Mesenchymal stem cell (in vitro differentiated cells and primary cell): ENCODE measurements around the gene FAM50B.

ENCODE experiments used
- DNase-seq: peaks from one replicate; pipeline ENCODE4 v3.0.0-alpha.2; 2013
- H2AFZ ChIP-seq: one replicate; pipeline ENCODE4 v1.6.1; 2013; ENCODE audit warnings: low read depth, mild to moderate bottlenecking, control low read depth, inconsistent platforms, low read length, moderate library complexity
- H2AK5ac ChIP-seq: 2 replicates; pipeline ENCODE4 v1.6.1; 2013; ENCODE audit warnings: low read length, moderate library complexity, mild to moderate bottlenecking, inconsistent platforms; ENCODE audit not compliant: severe bottlenecking
- H2BK120ac ChIP-seq: one replicate; pipeline ENCODE4 v1.6.1; 2013; ENCODE audit warnings: low read depth, mild to moderate bottlenecking, inconsistent platforms, low read length, moderate library complexity
- H2BK12ac ChIP-seq, 2 experiments: one replicate each; pipeline ENCODE4 v1.6.1; 2013; ENCODE audit warnings: inconsistent platforms in 2 of 2, low read length in 2 of 2, mild to moderate bottlenecking in 2 of 2, moderate library complexity in 2 of 2, control low read depth in 1 of 2
- H2BK15ac ChIP-seq: one replicate; pipeline ENCODE4 v1.6.1; 2013; ENCODE audit warnings: mild to moderate bottlenecking, low read depth, inconsistent platforms; ENCODE audit not compliant: poor library complexity, severe bottlenecking
- H2BK5ac ChIP-seq: 2 replicates; pipeline ENCODE4 v1.6.1; 2013; ENCODE audit warnings: low read depth, mild to moderate bottlenecking, low read length, control low read depth, inconsistent platforms; ENCODE audit not compliant: poor library complexity, severe bottlenecking
- H3K14ac ChIP-seq, 2 experiments: one replicate each; pipeline ENCODE4 v1.6.1; 2013; ENCODE audit warnings: inconsistent platforms in 2 of 2, low read length in 2 of 2, control low read depth in 1 of 2, mild to moderate bottlenecking in 1 of 2, moderate library complexity in 1 of 2
- H3K18ac ChIP-seq, 2 experiments: one replicate each; pipeline ENCODE4 v1.6.1; 2013; ENCODE audit warnings: inconsistent platforms in 2 of 2, low read length in 2 of 2, control low read depth in 1 of 2, low read depth in 1 of 2, mild to moderate bottlenecking in 1 of 2
- H3K23ac ChIP-seq, 2 experiments: one replicate each; pipeline ENCODE4 v1.6.1; 2013; ENCODE audit warnings: inconsistent platforms in 2 of 2, low read length in 2 of 2, mild to moderate bottlenecking in 2 of 2, moderate library complexity in 2 of 2, control low read depth in 1 of 2
- H3K27ac ChIP-seq: 2 replicates; pipeline ENCODE4 v1.5.1; 2013; ENCODE audit warnings: mild to moderate bottlenecking, moderate library complexity, low read length, control low read depth, inconsistent platforms; ENCODE audit not compliant: poor library complexity, severe bottlenecking
- H3K27me3 ChIP-seq, 2 experiments: 2 replicates each; pipeline versions ENCODE4 v1.6.1 to v1.7.0; 2013; ENCODE audit warnings: low read length in 2 of 2, mild to moderate bottlenecking in 2 of 2, moderate library complexity in 2 of 2, control low read depth in 1 of 2, inconsistent platforms in 1 of 2; ENCODE audit not compliant: control insufficient read depth in 1 of 2, insufficient read depth in 1 of 2
- H3K36me3 ChIP-seq, 2 experiments: 2 replicates each; pipeline versions ENCODE4 v1.6.1 to v1.7.0; 2013; ENCODE audit warnings: low read length in 2 of 2, control low read depth in 1 of 2, inconsistent platforms in 1 of 2, low read depth in 1 of 2, mild to moderate bottlenecking in 1 of 2; ENCODE audit not compliant: insufficient read depth in 2 of 2, control insufficient read depth in 1 of 2
- H3K4ac ChIP-seq, 2 experiments: one replicate each; pipeline ENCODE4 v1.6.1; 2013; ENCODE audit warnings: inconsistent platforms in 2 of 2, low read length in 2 of 2, mild to moderate bottlenecking in 2 of 2, moderate library complexity in 2 of 2, control low read depth in 1 of 2, low read depth in 1 of 2
- H3K4me1 ChIP-seq: 2 replicates; pipeline ENCODE4 v1.6.1; 2013; ENCODE audit warnings: low read depth, low read length, control low read depth; ENCODE audit not compliant: control insufficient read depth, insufficient read depth
- H3K4me2 ChIP-seq: 2 replicates; pipeline ENCODE4 v1.6.1; 2013; ENCODE audit warnings: low read length, mild to moderate bottlenecking, inconsistent platforms; ENCODE audit not compliant: poor library complexity, severe bottlenecking
- H3K4me3 ChIP-seq, 2 experiments: 2 replicates each; pipeline versions ENCODE4 v1.5.1 to v1.7.0; 2013; ENCODE audit warnings: low read length in 2 of 2, mild to moderate bottlenecking in 2 of 2, control low read depth in 1 of 2, low read depth in 1 of 2; ENCODE audit not compliant: insufficient read depth in 1 of 2
- H3K79me1 ChIP-seq: replicated peaks from 2 replicates; pipeline ENCODE4 v1.6.1; 2013; ENCODE audit warnings: mild to moderate bottlenecking, control low read depth, low read length, inconsistent platforms; ENCODE audit not compliant: poor library complexity, severe bottlenecking
- H3K9ac ChIP-seq: 2 replicates; pipeline ENCODE4 v1.7.0; 2013; ENCODE audit warnings: mild to moderate bottlenecking, low read length, moderate library complexity
- H3K9me3 ChIP-seq: 2 replicates; pipeline ENCODE4 v1.7.0; 2013; ENCODE audit warnings: mild to moderate bottlenecking, low read length; ENCODE audit not compliant: control insufficient read depth
- H4K8ac ChIP-seq: one replicate; pipeline ENCODE4 v1.6.1; 2013; ENCODE audit warnings: inconsistent platforms, mild to moderate bottlenecking, low read length, moderate library complexity
- H4K91ac ChIP-seq: one replicate; pipeline ENCODE4 v1.6.1; 2013; ENCODE audit warnings: mild to moderate bottlenecking, low read length, inconsistent platforms
- WGBS: methylation state at CpG from one replicate; pipeline ENCODE4 v1.1.7; 2013; ENCODE audit warnings: mixed read lengths; 5-methylcytosine and 5-hydroxymethylcytosine counted together

The FAM50B gene

DNA sequence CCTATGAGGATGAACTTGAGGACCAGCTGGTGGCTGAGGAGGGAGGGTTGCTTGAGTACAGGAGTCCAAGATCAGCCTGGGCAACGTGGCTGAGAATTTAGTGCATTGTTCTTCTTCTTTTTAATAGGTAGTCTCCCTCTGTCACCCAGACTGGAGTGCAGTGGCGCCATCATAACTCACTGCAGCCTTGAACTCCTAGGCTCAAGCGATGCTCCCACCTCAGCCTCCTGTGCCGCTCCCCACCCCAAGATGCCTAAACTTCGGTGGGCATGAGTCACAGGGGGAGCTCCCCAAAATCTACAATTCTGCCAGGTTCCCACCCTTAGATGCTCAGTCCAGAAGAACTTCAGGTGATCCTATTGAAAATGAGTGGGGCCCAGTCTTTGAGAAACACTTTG, 21.4 kb downstream of the FAM50B start:
- no peak overlapping the region for H2AK5ac ChIP-seq
- H3K4me1 ChIP-seq, result peaks cover 7% of the 10 kb centered on the region
- H3K14ac ChIP-seq, result no peak overlapping the region
- no peak overlapping the region for H3K9ac ChIP-seq
- H3K18ac ChIP-seq, result no peak overlapping the region
- no peak overlapping the region for H2AFZ ChIP-seq
- no peaks in the 10 kb centered on the region for H3K36me3 ChIP-seq
- no peak for DNase-seq
- H3K27me3 ChIP-seq, result no peaks in the 10 kb centered on the region
- no peak overlapping the region for H2BK120ac ChIP-seq
- no peak overlapping the region for H2BK12ac ChIP-seq
- H3K4me2 ChIP-seq, result no peak overlapping the region
- H3K79me1 ChIP-seq, result no peaks in the 10 kb centered on the region
- H3K27ac ChIP-seq, result no peak overlapping the region
- no peaks in the 10 kb centered on the region for H3K9me3 ChIP-seq
- no peak overlapping the region for H4K91ac ChIP-seq
- no peak overlapping the region for H4K8ac ChIP-seq
- WGBS, result 98% methylated on average over 4 of the region's 5 CpGs
- H3K4me3 ChIP-seq, result no peak overlapping the region
- H3K23ac ChIP-seq, result no peak overlapping the region
- no peak overlapping the region for H3K4ac ChIP-seq
- H2BK5ac ChIP-seq, result no peak overlapping the region
- H2BK15ac ChIP-seq, result no peak overlapping the region

DNA sequence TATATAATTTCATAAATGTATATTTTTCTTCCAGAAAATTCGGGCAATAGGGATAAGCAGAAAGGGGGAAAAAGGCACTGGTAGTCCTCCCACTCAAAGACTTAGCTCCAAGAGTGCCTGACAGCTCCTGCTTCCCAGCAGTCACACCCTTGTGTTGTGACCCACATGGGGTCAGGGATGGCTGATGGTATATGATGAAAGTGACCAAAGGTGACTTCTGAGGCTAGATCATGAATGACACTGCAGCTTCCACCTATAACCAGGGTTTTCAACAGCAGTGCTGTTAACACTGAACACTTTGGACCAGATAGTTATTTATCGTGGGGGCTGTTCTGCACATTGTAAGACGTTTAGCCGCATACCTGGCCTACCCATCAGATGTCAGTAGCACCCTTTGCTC, 22.3 kb downstream of the FAM50B start:
- no peak overlapping the region for H4K91ac ChIP-seq
- no peak overlapping the region for H2BK5ac ChIP-seq
- no peak overlapping the region for H3K18ac ChIP-seq
- WGBS, result 96% methylated on average over 3 of the region's 4 CpGs
- H2AK5ac ChIP-seq, result no peak overlapping the region
- H3K79me1 ChIP-seq, result no peaks in the 10 kb centered on the region
- H3K23ac ChIP-seq, result no peak overlapping the region
- no peak overlapping the region for H3K4me2 ChIP-seq
- H3K27ac ChIP-seq, result no peak overlapping the region
- no peak for DNase-seq
- no peak overlapping the region for H2AFZ ChIP-seq
- H3K9ac ChIP-seq, result no peak overlapping the region
- no peaks in the 10 kb centered on the region for H3K27me3 ChIP-seq
- H3K14ac ChIP-seq, result no peak overlapping the region
- no peak overlapping the region for H4K8ac ChIP-seq
- no peak overlapping the region for H2BK15ac ChIP-seq
- H3K9me3 ChIP-seq, result no peaks in the 10 kb centered on the region
- H3K4ac ChIP-seq, result no peak overlapping the region
- H3K36me3 ChIP-seq, result no peaks in the 10 kb centered on the region
- peaks cover 7% of the 10 kb centered on the region for H3K4me1 ChIP-seq
- no peak overlapping the region for H2BK12ac ChIP-seq
- no peak overlapping the region for H3K4me3 ChIP-seq
- H2BK120ac ChIP-seq, result no peak overlapping the region

- H4K8ac ChIP-seq, result no peak overlapping the region
- WGBS, result 97% methylated on average over 8 of the region's 8 CpGs
- DNase-seq, result no peak
- H2BK5ac ChIP-seq, result no peak overlapping the region
- H3K9ac ChIP-seq, result no peak overlapping the region
- H3K27ac ChIP-seq, result no peak overlapping the region
- no peak overlapping the region for H2AFZ ChIP-seq
- H2BK15ac ChIP-seq, result no peak overlapping the region
- H3K27me3 ChIP-seq, result no peaks in the 10 kb centered on the region
- H3K4ac ChIP-seq, result no peak overlapping the region
- no peak overlapping the region for H3K18ac ChIP-seq
- no peak overlapping the region for H3K14ac ChIP-seq
- no peak overlapping the region for H3K4me3 ChIP-seq
- no peak overlapping the region for H3K4me2 ChIP-seq
- no peaks in the 10 kb centered on the region for H3K36me3 ChIP-seq
- H3K23ac ChIP-seq, result no peak overlapping the region
- H2BK120ac ChIP-seq, result no peak overlapping the region
- H2BK12ac ChIP-seq, result no peak overlapping the region
- H3K79me1 ChIP-seq, result no peaks in the 10 kb centered on the region
- no peak overlapping the region for H4K91ac ChIP-seq
- no peaks in the 10 kb centered on the region for H3K9me3 ChIP-seq
- peaks cover 7% of the 10 kb centered on the region for H3K4me1 ChIP-seq
- H2AK5ac ChIP-seq, result no peak overlapping the region
Observed at GRCh38 chr6:3871939-3872338, 22.8 kb downstream of the FAM50B start.

- H3K36me3 ChIP-seq, result no peaks in the 10 kb centered on the region
- no peak overlapping the region for H3K23ac ChIP-seq
- no peak overlapping the region for H4K91ac ChIP-seq
- H3K9ac ChIP-seq, result no peak overlapping the region
- no peaks in the 10 kb centered on the region for H3K79me1 ChIP-seq
- H3K18ac ChIP-seq, result no peak overlapping the region
- H3K4me1 ChIP-seq, result peaks cover 7% of the 10 kb centered on the region
- no peaks in the 10 kb centered on the region for H3K27me3 ChIP-seq
- H2BK12ac ChIP-seq, result no peak overlapping the region
- H3K4me2 ChIP-seq, result no peak overlapping the region
- no peak overlapping the region for H3K14ac ChIP-seq
- no peak overlapping the region for H2BK120ac ChIP-seq
- no peak overlapping the region for H2BK5ac ChIP-seq
- DNase-seq, result no peak
- H2BK15ac ChIP-seq, result no peak overlapping the region
- no peak overlapping the region for H3K4ac ChIP-seq
- H3K27ac ChIP-seq, result no peak overlapping the region
- no peak overlapping the region for H3K4me3 ChIP-seq
- H4K8ac ChIP-seq, result no peak overlapping the region
- no peaks in the 10 kb centered on the region for H3K9me3 ChIP-seq
- no peak overlapping the region for H2AFZ ChIP-seq
- WGBS, result 93% methylated on average over 8 of the region's 12 CpGs
- H2AK5ac ChIP-seq, result no peak overlapping the region
Observed at GRCh38 chr6:3872370-3872854, 23.2 kb downstream of the FAM50B start.
